Natural killer cell treated with Interleukin-12 subunit alpha and Interleukin-12 subunit beta and Interleukin-15 and Interleukin-18, amount 100 ng/mL, for 72 hours (primary cell): Measurements from ENCODE around the gene EPC2. TPM values are rescaled to one million over a fixed set of nuclear protein-coding genes. Genes with fewer than 3 reads are reported as not detected.
A peak's percentile ranks its signal among the peaks of the same experiment; 100 is the strongest.
"Not testable (repeated sequence)": the region's sequence is repeated elsewhere in the genome, so short reads cannot be mapped to it uniquely, and the experiment has no call there.

Experiments
- ATAC-seq, 2 donors: fragments of 150-1000 bp; cut with Tn5 transposase in 1 of 2; sonication (Bioruptor Pico), chemical (Tn5 transposase) in 1 of 2; 2 replicates each; pipeline ENCODE4 v1.10.0; 2021
- DNase-seq: peaks from one replicate; pipeline ENCODE4 v3.0.0; 2022; ENCODE audit warnings: low spot score
- H3K27ac Mint-ChIP-seq, 2 donors: 1 replicate in 1 of 2; 2 replicates in 1 of 2; pipeline ENCODE4 v1.8.0; 2022; ENCODE audit warnings: mixed read lengths in 2 of 2, mild to moderate bottlenecking in 1 of 2, moderate library complexity in 1 of 2
- H3K27me3 Mint-ChIP-seq, 2 donors: 1 replicate in 1 of 2; 2 replicates in 1 of 2; pipeline ENCODE4 v1.8.0; 2022; ENCODE audit warnings: mixed read lengths in 2 of 2
- H3K36me3 Mint-ChIP-seq: one replicate; pipeline ENCODE4 v1.8.0; 2022; ENCODE audit warnings: mixed read lengths
- H3K4me1 Mint-ChIP-seq, 2 donors: 1 replicate in 1 of 2; 2 replicates in 1 of 2; pipeline ENCODE4 v1.8.0; 2022; ENCODE audit warnings: low read depth in 2 of 2, mixed read lengths in 2 of 2, mild to moderate bottlenecking in 1 of 2
- H3K4me3 Mint-ChIP-seq: one replicate; pipeline ENCODE4 v1.8.0; 2022; ENCODE audit warnings: mixed read lengths
- H3K9me3 Mint-ChIP-seq: 2 replicates; pipeline ENCODE4 v1.8.0; 2022; ENCODE audit warnings: mixed read lengths
- total RNA-seq, 2 donors: library from RNA; stranded (reverse); gene quantifications; one replicate each; pipeline ENCODE4 v1.2.3, GENCODE V29; 2022

The EPC2 gene
- total RNA-seq, 2 donors from 2014 or later: 27.1 to 33.1 TPM

DNA sequence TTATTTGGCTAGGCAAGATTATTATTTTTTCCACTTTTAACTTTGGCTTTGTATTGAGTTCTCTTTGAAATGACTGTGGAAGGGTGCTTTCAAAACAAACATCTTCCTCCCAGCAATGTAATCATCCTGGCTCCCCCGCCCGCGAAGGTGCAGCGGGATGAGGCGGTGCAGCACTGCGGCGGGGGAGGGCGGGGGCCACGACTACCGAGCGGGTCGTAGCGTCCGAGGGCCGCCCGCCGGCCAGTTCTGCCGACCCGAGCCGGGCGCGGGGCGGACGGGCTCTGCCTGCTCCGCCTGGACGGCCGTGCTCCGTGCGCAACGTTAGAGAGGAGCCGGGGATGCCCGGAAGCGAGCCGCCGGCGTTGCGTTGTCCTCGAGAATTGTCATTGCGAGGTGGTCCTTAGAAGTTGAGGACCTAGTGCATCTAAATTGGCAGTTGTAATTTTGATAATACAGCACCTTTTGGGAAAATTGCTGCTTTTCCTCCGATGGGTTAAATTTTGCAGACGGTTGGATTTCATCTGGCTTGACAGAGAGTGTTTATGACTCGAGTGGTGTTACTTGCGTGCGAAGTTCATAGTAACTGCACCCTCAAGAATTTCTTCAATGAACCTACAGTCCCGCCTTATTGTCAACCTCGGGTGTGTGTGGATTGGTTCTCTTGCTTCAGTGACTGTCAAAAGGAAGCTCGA lies 1.1 kb downstream of the EPC2 start:
- peak; percentile 64 to 65 for ATAC-seq
- no peaks in the 10 kb centered on the region for H3K36me3 Mint-ChIP-seq

DNA sequence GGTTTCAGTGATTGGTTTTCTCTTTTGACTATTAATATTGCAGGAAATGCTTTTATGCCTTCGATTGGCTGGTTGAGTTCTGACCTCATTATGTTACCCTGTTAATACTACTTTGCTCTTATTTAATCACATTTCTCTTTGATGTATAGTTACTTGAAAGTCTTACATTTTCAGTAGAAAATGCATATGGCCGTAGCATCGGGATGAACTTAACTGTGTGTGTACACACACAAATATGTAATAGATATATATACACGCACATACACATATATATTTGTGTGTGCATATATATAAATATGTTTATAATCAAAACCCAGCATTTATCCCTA lies 1.6 kb downstream of the EPC2 start:
- peak overlapping the region; percentile 86 to 96 for H3K27ac Mint-ChIP-seq
- H3K4me1 Mint-ChIP-seq: peaks cover 38 to 39% of the 10 kb centered on the region in 2 donors
- H3K36me3 Mint-ChIP-seq: no peaks in the 10 kb centered on the region
- DNase-seq (no peak), ATAC-seq (no peak)
- no peaks in the 10 kb centered on the region for H3K9me3 Mint-ChIP-seq
- H3K4me3 Mint-ChIP-seq: peak overlapping the region; percentile 90
- peaks cover 11 to 14% of the 10 kb centered on the region in 2 donors for H3K27me3 Mint-ChIP-seq

More for the DNA sequence above, 1.1 kb downstream of the EPC2 start:
- Mint-ChIP-seq H3K4me3 (peak overlapping the region; percentile 90), H3K4me1 (peaks cover 33 to 34% of the 10 kb centered on the region in 2 donors), H3K9me3 (no peaks in the 10 kb centered on the region), H3K27ac (peak overlapping the region; percentile 86 to 96), H3K27me3 (peaks cover 11 to 14% of the 10 kb centered on the region in 2 donors)
- peak; percentile 76 for DNase-seq

DNA sequence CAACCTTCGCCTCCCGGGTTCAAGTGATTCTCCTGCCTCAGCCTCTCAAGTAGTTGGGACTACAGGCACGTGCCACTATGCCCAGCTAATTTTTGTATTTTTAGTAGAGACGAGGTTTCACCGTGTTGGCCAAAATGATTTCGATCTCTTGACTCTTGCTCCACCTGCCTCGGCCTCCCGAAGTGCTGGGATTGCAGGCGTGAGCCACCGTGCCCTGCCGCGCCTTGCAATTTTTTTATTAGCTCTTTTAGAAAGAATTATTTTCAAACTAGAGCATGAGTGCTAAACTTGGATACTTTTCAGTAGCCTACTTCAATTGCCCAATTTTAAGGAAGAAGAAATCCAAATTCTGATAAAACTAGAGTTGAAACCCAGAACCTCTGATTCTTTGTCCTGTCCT lies 3.2 kb downstream of the EPC2 start:
- not testable (repeated sequence) for ATAC-seq, H3K4me3 Mint-ChIP-seq, DNase-seq, H3K9me3 Mint-ChIP-seq, H3K27ac Mint-ChIP-seq, H3K36me3 Mint-ChIP-seq
- Mint-ChIP-seq H3K4me1 (peaks cover 52 to 54% of the 10 kb centered on the region in 2 donors), H3K27me3 (peaks cover 6 to 13% of the 10 kb centered on the region in 2 donors)

DNA sequence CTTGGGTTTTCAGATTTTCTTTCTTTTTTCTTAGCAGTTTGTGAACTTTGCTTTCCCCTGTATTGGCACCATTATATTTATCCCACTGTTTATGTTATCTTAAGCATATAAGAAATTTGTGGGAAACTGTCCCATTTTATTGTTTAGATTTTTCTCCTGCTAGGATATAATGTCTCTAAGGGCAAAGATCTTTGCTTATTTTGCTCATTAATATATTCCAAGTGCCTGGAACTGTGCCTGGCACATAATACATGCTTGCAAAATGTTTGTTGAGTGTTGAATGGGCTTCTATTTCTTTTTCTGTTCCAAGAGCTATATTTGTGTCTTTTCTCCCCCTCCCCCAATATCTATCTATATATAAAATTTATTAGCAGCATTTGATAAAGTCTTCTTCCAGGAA lies 5.4 kb downstream of the EPC2 start:
- no peaks in the 10 kb centered on the region for H3K27me3 Mint-ChIP-seq

DNA sequence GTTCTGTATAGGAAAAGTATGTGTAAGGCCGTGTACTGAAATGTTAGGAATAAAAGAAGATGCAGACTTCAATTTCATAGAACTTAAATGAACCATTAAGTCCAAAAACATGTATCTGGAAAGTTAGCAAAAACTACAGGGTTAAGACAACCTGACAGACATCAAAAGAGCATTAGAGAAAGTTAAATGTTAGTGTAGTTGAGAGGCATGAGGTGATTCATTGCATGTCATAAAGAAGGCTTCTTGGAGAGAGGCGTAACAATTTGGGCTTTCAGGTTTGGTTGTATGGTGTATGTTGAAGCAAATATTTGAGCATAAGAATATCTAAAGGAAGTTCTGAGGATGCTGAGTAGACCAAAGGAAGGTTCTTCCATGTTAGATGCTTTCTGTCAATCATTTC lies 6.3 kb downstream of the EPC2 start:
- no peak for ATAC-seq

More for the DNA sequence above, 5.4 kb downstream of the EPC2 start:
- H3K4me3 Mint-ChIP-seq: no peak overlapping the region
- DNase-seq (no peak), ATAC-seq (no peak)
- no peaks in the 10 kb centered on the region for H3K9me3 Mint-ChIP-seq
- no peaks in the 10 kb centered on the region for H3K36me3 Mint-ChIP-seq
- H3K27ac Mint-ChIP-seq: no peak overlapping the region
- peaks cover 51 to 57% of the 10 kb centered on the region in 2 donors for H3K4me1 Mint-ChIP-seq

DNA sequence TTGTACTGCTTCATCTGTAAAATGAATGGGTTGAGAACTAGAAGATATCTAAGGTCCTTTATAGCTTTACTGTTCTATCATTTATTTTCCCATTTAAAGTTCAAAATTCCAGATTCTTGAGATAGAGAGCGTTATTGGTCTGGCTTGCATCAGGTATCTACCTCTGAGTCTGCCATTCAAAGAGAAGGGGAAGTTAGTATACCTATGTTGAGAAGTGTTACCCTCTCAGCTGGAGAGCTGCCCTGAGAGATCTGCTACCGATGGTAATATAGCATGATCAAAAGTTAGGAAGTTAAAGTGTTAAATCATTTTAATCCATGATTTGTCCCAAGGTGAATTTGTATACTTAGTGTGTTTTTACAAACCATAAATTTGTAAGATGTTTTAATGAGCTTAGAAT lies 7.4 kb downstream of the EPC2 start:
- no peaks in the 10 kb centered on the region for H3K9me3 Mint-ChIP-seq
- no peak overlapping the region for H3K27ac Mint-ChIP-seq
- no peak for ATAC-seq
- H3K36me3 Mint-ChIP-seq: no peaks in the 10 kb centered on the region
- no peak overlapping the region for H3K4me3 Mint-ChIP-seq
- H3K27me3 Mint-ChIP-seq: no peaks in the 10 kb centered on the region
- peaks cover 53 to 59% of the 10 kb centered on the region in 2 donors for H3K4me1 Mint-ChIP-seq
- DNase-seq: no peak

More for the DNA sequence above, 6.3 kb downstream of the EPC2 start:
- no peak for DNase-seq
- Mint-ChIP-seq H3K27me3 (no peaks in the 10 kb centered on the region), H3K27ac (no peak overlapping the region), H3K4me3 (no peak overlapping the region), H3K4me1 (peaks cover 50 to 56% of the 10 kb centered on the region in 2 donors), H3K9me3 (no peaks in the 10 kb centered on the region), H3K36me3 (no peaks in the 10 kb centered on the region)

DNA sequence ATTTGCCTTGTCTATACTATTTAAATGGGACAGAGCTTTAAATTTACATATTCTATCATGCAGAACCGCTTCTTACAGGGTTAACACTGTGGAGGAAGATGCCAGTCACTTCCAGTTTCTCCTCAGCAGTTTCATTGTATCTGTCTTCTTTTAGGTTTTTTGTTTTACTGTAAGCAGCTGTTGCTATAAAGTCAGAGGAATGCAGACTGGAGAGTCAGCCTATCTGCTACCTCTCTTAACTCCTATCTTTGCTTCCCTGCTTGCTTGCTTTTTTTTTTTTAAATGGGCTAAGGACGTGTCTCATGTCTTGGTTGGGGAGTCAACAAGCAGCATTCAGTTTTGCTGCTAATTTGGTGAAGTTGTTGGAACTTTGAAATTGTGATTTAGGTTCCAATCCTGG lies 8.9 kb downstream of the EPC2 start:
- no peak overlapping the region for H3K4me3 Mint-ChIP-seq

DNA sequence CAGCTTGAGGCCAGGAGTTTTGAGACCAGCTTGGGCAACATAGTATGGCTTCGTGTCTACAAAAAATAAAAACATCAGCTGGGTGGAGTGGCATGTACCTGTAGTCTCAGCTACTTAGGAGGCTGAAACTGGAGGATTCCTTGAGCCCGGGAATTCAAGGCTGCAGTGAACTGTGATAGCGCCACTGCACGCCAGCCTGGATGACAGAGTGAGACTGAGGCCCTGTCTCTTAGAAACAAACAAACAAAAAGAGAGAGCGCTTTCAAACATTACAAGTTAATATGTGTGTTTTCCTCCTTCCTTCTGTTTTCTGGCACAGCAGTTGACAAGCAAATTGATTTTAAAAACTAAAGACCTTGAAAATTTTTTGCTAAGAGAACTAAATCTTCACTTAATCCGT lies 9.9 kb downstream of the EPC2 start:
- no peak for ATAC-seq
- no peak for DNase-seq
- Mint-ChIP-seq H3K27me3 (no peaks in the 10 kb centered on the region), H3K4me3 (no peak overlapping the region), H3K9me3 (no peaks in the 10 kb centered on the region), H3K27ac (no peak overlapping the region), H3K36me3 (no peaks in the 10 kb centered on the region), H3K4me1 (peaks cover 62 to 65% of the 10 kb centered on the region in 2 donors)

More for the DNA sequence above, 8.9 kb downstream of the EPC2 start:
- Mint-ChIP-seq H3K27me3 (no peaks in the 10 kb centered on the region), H3K9me3 (no peaks in the 10 kb centered on the region), H3K4me1 (peaks cover 62 to 67% of the 10 kb centered on the region in 2 donors), H3K27ac (no peak overlapping the region), H3K36me3 (no peaks in the 10 kb centered on the region)
- peak in 1 of 2 donors; percentile 40 for ATAC-seq
- no peak for DNase-seq

DNA sequence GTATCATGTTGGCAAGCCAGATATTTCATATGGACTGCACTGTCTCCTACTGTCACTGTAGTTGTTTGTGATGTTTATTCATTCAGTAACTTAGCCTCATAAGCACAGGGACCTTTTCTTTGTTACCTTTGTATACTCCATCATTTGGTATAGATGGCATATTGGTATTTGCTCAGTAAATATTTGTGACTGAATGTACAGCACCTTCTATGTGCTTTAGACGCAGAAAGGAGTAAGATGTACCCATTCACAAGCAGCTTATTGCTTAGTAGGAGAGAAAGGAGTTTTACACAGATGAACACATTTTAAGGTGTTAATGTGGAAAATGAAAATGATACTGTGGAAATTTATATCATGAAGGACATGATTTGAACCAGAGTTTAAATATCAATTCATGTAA lies 12.0 kb downstream of the EPC2 start:
- ATAC-seq: no peak
- H3K9me3 Mint-ChIP-seq: no peaks in the 10 kb centered on the region
- DNase-seq: no peak
- no peaks in the 10 kb centered on the region for H3K36me3 Mint-ChIP-seq
- no peak overlapping the region for H3K4me3 Mint-ChIP-seq
- peaks cover 62 to 67% of the 10 kb centered on the region in 2 donors for H3K4me1 Mint-ChIP-seq
- H3K27ac Mint-ChIP-seq: no peak overlapping the region
- no peaks in the 10 kb centered on the region for H3K27me3 Mint-ChIP-seq

DNA sequence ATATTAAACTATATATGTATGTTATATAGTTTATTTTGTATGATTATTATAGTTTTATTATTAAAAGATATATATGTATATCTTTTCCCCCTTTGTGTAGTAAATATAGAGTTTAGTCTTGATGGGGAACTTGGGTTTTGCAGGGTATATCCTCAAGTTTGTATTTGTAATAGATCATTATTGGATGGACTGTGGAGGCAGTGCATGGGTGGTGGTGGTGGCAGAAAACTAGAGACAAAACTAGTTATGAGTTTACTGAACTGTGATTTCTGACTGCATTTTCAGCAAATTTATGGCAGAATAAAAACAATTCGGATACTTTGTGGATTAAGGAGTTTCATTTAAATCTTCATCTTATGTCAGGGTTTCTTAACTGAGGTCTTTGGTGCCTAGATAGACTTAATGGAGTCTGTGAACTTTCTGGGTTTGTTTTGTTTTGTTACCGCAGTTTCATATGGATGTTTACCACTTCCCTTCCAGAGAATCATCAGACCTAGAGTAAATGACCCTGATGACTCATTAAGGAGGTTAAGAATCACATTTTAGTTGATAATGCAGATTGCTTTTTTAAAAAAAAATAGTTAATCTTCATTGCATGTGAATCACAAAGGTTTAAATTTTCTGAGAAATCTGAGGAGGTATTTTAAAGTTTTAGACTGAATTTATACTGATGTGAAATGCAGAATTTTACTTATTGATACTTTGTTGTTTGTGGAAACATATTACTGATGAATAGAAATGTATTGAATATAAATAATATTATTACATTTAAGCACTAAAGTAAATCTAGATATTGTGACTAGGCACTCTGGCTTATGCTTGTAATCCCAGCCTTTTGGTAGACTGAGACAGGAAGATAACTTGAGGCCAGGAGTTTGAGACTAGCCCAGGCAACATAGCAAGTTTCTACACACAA lies 14.5 kb downstream of the EPC2 start:
- Mint-ChIP-seq H3K4me3 (peak overlapping the region; percentile 48), H3K4me1 (peaks cover 46 to 49% of the 10 kb centered on the region in 2 donors), H3K27me3 (no peaks in the 10 kb centered on the region), H3K36me3 (no peaks in the 10 kb centered on the region), H3K9me3 (no peaks in the 10 kb centered on the region), H3K27ac (peak overlapping the region; percentile 64 to 73)
- DNase-seq (no peak), ATAC-seq (peak; percentile 57 to 91)

DNA sequence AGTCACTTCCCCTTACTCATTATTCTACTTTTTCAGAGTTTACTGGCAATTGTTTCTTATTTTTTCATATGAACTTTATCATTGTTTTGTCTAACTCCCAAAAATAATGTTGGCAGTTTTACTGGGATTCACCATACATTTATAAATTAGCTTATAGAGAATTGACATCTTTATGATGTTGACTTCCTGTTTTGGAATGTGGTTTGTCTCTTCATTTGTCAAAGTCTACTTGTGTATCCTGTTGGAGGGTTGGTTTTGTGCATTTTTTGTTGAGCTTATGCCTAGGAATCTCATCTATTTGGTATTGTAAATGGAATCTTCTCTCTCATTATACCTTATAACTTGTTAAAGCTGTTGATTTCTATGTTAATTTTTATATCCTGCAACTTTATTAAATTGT lies 16.4 kb downstream of the EPC2 start:
- no peaks in the 10 kb centered on the region for H3K9me3 Mint-ChIP-seq
- DNase-seq: no peak
- H3K27me3 Mint-ChIP-seq: no peaks in the 10 kb centered on the region
- H3K36me3 Mint-ChIP-seq: no peaks in the 10 kb centered on the region
- peak overlapping the region in 1 of 2 donors; percentile 5 for H3K27ac Mint-ChIP-seq
- no peak for ATAC-seq
- peaks cover 37 to 55% of the 10 kb centered on the region in 2 donors for H3K4me1 Mint-ChIP-seq
- peak overlapping the region; percentile 0 for H3K4me3 Mint-ChIP-seq

DNA sequence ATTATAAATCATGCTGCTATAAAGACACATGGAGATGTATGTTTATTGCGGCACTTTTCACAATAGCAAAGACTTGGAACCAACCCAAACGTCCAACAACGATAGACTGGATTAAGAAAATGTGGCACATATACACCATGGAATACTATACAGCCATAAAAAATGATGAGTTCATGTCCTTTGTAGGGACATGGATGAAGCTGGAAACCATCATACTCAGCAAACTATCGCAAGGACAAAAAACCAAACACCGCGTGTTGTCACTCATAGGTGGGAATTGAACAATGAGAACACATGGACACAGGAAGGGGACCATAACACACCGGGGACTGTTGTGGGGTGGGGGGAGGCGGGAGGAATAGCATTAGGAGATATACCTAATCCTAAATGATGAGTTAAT lies 17.8 kb downstream of the EPC2 start:
- not testable (repeated sequence) for ATAC-seq, H3K27me3 Mint-ChIP-seq, H3K36me3 Mint-ChIP-seq, DNase-seq, H3K27ac Mint-ChIP-seq, H3K9me3 Mint-ChIP-seq, H3K4me3 Mint-ChIP-seq
- H3K4me1 Mint-ChIP-seq: peaks cover 35 to 54% of the 10 kb centered on the region in 2 donors

DNA sequence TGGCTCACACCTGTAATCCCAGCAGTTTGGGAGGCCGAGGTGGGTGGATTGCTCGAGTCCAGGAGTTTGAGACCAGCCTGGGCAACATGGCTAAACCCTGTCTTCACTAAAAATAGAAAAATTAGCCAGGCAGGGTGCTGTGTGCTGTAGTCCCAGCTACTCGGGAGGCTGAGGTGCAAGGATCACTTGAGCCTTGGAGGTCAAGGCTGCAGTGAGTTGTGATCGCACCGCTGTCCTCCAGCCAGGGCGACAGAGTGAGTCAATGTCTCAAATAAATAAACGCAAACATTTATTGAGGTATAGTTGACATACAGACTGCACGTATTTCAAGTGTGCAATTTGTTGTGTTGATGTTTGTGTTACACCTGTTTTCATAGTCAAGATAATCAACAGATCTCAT lies 19.7 kb downstream of the EPC2 start:
- peaks cover 39 to 54% of the 10 kb centered on the region in 2 donors for H3K4me1 Mint-ChIP-seq
- ATAC-seq (no peak), DNase-seq (no peak)
- no peak overlapping the region for H3K27ac Mint-ChIP-seq
- H3K36me3 Mint-ChIP-seq: no peaks in the 10 kb centered on the region
- no peak overlapping the region for H3K4me3 Mint-ChIP-seq
- H3K9me3 Mint-ChIP-seq: no peaks in the 10 kb centered on the region
- H3K27me3 Mint-ChIP-seq: no peaks in the 10 kb centered on the region

DNA sequence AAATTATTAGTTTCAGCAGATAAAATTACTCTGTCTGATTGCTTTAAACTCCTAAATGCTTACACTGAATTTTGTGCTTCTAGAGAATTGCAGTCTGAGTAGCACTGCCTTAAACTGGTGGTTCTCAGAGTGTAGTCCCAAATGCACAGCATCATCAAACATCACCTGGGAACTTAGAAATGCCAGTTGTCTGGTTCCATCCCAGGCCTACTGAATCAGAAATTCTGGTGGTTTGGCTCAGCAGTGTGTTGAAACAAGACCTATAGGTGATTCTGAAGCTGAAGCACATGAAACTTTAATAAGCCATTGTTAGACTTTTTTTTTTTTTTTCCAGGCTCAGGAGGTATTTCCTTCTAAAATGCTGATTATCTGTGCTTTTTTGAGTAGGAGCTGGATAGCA lies 22.0 kb downstream of the EPC2 start:
- Mint-ChIP-seq H3K27ac (no peak overlapping the region), H3K36me3 (no peaks in the 10 kb centered on the region), H3K4me3 (no peak overlapping the region), H3K27me3 (no peaks in the 10 kb centered on the region), H3K4me1 (peaks cover 41 to 52% of the 10 kb centered on the region in 2 donors), H3K9me3 (no peaks in the 10 kb centered on the region)
- no peak for ATAC-seq
- no peak for DNase-seq
